Left ventricle myocardium inferior (tissue), 1 donor: Measurements from ENCODE around the gene CCDC32. TPM values are rescaled to one million over a fixed set of nuclear protein-coding genes. Genes with fewer than 3 reads are reported as not detected.

Experiments
- DNase-seq: peaks from one replicate; pipeline ENCODE4 v3.0.0-alpha.2; 2020
- H3K27ac ChIP-seq: fragments of 200-600 bp; replicated peaks from 2 replicates; pipeline ENCODE4 v1.8.0; 2021
- H3K27me3 ChIP-seq: fragments of 200-600 bp; 2 replicates; pipeline ENCODE4 v1.8.0; 2021; ENCODE audit warnings: low read depth
- H3K36me3 ChIP-seq: fragments of 200-600 bp; 2 replicates; pipeline ENCODE4 v1.8.0; 2021
- H3K4me1 ChIP-seq: fragments of 200-600 bp; 2 replicates; pipeline ENCODE4 v1.8.0; 2021
- H3K4me3 ChIP-seq: fragments of 200-600 bp; 2 replicates; pipeline ENCODE4 v1.8.0; 2021; ENCODE audit warnings: mild to moderate bottlenecking, moderate library complexity
- H3K9me3 ChIP-seq: fragments of 200-600 bp; replicated peaks from 2 replicates; pipeline ENCODE4 v1.8.0; 2021
- intact Hi-C: fragments of 100-400 bp; cut with micrococcal nuclease; formaldehyde crosslinking; loops from one replicate; pipeline ENCODE4 v1.11.0; 2022
- total RNA-seq: library from RNA; stranded (reverse); fragmentation: NEBNext Ultra II Directional; extraction: Animal tissue kit (Norgen Biotek cat#: 25700); gene quantifications from one replicate; pipeline ENCODE4 v1.2.1, GENCODE V29; 2021
- TF ChIP-seq, protein P1 (sequence below): fragments of 200-600 bp; IDR thresholded peaks from 2 replicates; pipeline ENCODE4 v1.8.0; 2021; ENCODE audit warnings: antibody characterized with exemption, mild to moderate bottlenecking, borderline replicate concordance
- donor health status: DM: no; HTN: yes; CAD: no; lungs with severe emphysema.

Gene CCDC32
- total RNA-seq, 1 donor from 2014 or later: 24.1 TPM

DNA sequence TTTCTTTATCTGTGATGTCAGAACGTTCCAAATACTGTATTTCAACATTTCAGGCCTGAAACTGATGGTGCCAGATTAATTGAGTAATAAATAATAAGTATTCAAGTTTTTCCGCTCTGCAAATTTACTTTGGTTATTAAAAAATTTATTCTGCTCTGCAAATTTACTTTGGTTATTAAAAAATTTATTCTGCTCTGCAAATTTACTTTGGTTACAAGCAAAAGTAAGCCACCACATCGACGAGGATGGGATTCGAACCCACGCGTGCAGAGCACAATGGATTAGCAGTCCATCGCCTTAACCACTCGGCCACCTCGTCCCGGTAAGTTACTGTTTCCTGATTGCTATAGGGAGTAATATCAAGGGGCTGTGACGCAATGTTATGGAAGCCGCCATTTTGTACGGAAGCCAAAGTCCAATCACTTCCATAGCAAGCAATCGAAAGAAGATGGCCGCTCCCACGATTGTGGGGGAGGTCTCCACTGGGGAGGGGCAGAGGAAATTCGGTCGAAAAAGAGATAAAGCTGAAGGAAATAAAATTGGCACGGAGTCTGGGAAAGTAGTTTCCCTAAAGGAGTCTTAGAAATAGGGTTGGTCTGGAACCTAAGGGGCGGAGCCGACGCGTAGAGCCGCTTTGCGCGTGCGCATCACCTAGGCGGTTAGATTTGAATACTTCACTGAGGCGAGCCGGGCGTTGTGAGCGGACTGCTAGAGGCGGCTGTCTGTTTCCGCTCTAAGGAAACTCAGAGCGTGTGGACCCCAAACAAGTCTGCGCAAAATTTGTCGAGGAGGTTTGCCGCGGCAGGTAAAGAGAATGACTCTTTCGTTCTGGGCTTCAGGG is 29.0 kb upstream of the CCDC32 start, which contains the start of gene KNL1:
Gene KNL1 (plus strand): TSS at position 662 of the 841 bp plus-strand sequence. CDS start 8,683 bp downstream, outside the sequence.
- Histone ChIP-seq H3K4me1 (peaks cover 14% of the 10 kb centered on the region), H3K27me3 (no peaks in the 10 kb centered on the region), H3K4me3 (peak within 1 kb of the TSS; percentile 76), H3K27ac (peak within 1 kb of the TSS; percentile 94), H3K36me3 (no peaks in the 10 kb centered on the region), H3K9me3 (no peaks in the 10 kb centered on the region)
- TF ChIP-seq, protein P1, sequence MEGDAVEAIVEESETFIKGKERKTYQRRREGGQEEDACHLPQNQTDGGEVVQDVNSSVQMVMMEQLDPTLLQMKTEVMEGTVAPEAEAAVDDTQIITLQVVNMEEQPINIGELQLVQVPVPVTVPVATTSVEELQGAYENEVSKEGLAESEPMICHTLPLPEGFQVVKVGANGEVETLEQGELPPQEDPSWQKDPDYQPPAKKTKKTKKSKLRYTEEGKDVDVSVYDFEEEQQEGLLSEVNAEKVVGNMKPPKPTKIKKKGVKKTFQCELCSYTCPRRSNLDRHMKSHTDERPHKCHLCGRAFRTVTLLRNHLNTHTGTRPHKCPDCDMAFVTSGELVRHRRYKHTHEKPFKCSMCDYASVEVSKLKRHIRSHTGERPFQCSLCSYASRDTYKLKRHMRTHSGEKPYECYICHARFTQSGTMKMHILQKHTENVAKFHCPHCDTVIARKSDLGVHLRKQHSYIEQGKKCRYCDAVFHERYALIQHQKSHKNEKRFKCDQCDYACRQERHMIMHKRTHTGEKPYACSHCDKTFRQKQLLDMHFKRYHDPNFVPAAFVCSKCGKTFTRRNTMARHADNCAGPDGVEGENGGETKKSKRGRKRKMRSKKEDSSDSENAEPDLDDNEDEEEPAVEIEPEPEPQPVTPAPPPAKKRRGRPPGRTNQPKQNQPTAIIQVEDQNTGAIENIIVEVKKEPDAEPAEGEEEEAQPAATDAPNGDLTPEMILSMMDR: no peak
- peak; percentile 83 for DNase-seq
- intact Hi-C loops: no loop called here

DNA sequence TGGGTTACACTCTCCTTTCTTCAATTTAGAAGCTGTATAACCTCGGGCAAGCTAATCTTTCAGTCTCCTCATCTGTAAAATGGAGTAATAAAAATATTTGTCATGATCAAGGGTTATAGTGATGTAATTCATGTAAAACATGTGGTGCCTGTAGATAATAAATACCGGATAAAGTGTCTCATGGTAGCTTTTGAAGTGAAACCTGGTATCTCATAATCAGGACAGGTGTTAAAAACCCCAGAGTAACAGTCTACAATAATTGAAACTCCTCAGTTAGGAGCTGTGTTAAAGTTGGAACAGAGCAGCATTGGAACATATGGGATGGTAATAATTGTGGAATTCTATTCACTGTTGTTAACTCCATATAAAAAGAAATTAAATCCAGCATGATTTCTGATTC is 28.3 kb upstream of the CCDC32 start:
- Histone ChIP-seq H3K9me3 (no peaks in the 10 kb centered on the region), H3K4me3 (peak overlapping the region; percentile 76), H3K36me3 (no peaks in the 10 kb centered on the region), H3K27me3 (no peaks in the 10 kb centered on the region), H3K27ac (peak overlapping the region; percentile 94), H3K4me1 (peaks cover 14% of the 10 kb centered on the region)
- intact Hi-C loops: no loop called here
- TF ChIP-seq, protein P1: no peak
- no peak for DNase-seq

DNA sequence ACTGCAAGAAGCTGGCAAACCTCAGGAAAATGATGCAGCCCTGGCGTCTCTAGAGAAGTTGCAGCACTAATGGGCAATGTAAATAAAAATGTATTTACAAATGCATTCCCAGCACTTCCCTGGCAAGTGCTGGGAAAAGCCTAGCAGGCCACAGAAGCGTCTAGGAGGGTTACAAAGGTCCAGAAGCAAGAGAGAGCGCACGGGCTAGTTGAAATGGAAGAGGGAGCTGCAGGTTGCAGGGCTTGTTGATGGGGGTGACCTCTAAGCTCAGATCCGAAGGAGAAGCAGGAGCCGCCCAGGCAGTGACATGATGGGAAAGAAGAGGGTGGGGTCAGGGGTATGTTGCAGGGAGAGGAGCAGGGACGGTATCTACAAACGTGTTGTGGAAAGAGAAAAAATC is 26.5 kb upstream of the CCDC32 start:
- Histone ChIP-seq H3K27ac (no peak overlapping the region), H3K4me1 (peaks cover 14% of the 10 kb centered on the region), H3K9me3 (no peaks in the 10 kb centered on the region), H3K4me3 (no peak overlapping the region), H3K36me3 (no peaks in the 10 kb centered on the region), H3K27me3 (no peaks in the 10 kb centered on the region)
- TF ChIP-seq, protein P1: no peak
- intact Hi-C loops: no loop called here
- no peak for DNase-seq

DNA sequence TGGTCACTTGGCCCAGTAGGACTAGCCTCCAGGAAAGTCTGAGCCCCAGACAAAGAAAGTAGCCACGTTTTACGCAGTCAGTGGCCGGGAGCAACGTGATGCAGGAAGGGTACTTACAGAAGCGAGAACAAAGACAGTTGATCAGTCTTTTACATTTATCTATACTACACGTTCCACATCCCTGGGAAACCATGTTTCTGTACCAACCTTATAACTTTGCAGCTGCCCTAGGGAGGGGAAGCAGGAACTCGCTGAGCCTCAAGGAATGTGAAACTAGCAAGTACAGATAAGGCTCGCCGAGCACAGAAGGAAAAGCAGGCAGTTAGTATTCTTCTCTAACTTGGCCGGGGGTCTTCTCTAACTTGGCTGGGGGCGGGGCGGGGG is 25.8 kb upstream of the CCDC32 start:
- intact Hi-C loops: no loop called here
- peak overlapping the region; percentile 60 for H3K4me3 ChIP-seq
- no peaks in the 10 kb centered on the region for H3K9me3 ChIP-seq
- TF ChIP-seq, protein P1: no peak
- DNase-seq: no peak
- no peaks in the 10 kb centered on the region for H3K27me3 ChIP-seq
- peaks cover 14% of the 10 kb centered on the region for H3K4me1 ChIP-seq
- H3K27ac ChIP-seq: no peak overlapping the region
- no peaks in the 10 kb centered on the region for H3K36me3 ChIP-seq

DNA sequence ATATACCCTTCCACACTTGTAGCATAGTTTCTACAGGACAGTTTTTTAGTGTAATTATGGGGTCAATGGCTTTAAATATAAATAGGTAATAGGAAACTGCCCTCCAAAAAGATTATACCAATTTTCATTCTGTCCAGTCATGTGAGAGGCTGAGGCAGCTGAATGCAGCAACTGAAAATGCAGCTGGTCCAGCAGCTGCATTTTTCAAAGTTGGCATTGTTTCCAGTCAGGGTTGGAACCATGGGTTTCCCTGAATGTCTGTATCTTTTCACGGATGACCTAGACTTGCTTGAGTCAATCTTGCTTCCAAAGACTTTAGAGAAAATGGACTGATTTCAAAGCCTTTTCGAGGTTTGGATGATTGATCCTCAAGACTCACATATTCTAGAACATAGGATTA is 19.3 kb upstream of the CCDC32 start:
- Histone ChIP-seq H3K9me3 (no peaks in the 10 kb centered on the region), H3K36me3 (no peaks in the 10 kb centered on the region), H3K4me3 (no peak overlapping the region), H3K4me1 (no peaks in the 10 kb centered on the region), H3K27me3 (no peaks in the 10 kb centered on the region), H3K27ac (no peak overlapping the region)
- no peak for DNase-seq
- intact Hi-C loops: no loop called here
- TF ChIP-seq, protein P1: no peak
